K562 (cell line): ENCODE data around the gene MDN1. TPM values are rescaled to one million over a fixed set of nuclear protein-coding genes. Genes with fewer than 3 reads are reported as not detected.

ENCODE experiments used
- ATAC-seq: fragments of 200-7000 bp; cut with Tn5 transposase; 3 replicates; pipeline ENCODE4 v1.9.1; 2020; ENCODE audit warnings: moderate library complexity
- BruUV-seq: library from RNA; stranded (reverse); fragments of 400-500 nt; replicated peaks from 2 replicates; lab custom pipeline; 2021; lab: Mats Ljungman, UMichigan
- CTCF ChIA-PET: fragments of 300-600 bp; formaldehyde crosslinking; extraction: SDS; loops from one replicate; lab custom pipeline; 2021; ENCODE audit warnings: low intra/inter-chr PET ratio; lab: Yijun Ruan, JAX
- POLR2A ChIA-PET: fragments of 300-600, 350-650 bp; sonication (Branson Sonifier 250); formaldehyde crosslinking; extraction: SDS; loops from one replicate; lab custom pipeline; 2021; ENCODE audit warnings: antibody characterized with exemption, inconsistent platforms; lab: Yijun Ruan, JAX
- DNase-seq, 4 experiments: peaks; one replicate each; pipeline versions ENCODE4 v3.0.0 to v3.0.0-alpha.2; 2011 to 2018; ENCODE audit warnings: low spot score in 3 of 4, mixed read lengths in 3 of 4; ENCODE audit errors: extremely low read depth in 1 of 4
- FAIRE-seq: peaks from 2 replicates; lab custom pipeline; 2011; peaks lifted over from hg19 to GRCh38; lab: Jason Lieb, UNC
- H2AFZ ChIP-seq: 2 replicates; pipeline ENCODE4 v1.6.0; 2011; ENCODE audit warnings: low read depth, low read length, control low read depth, inconsistent platforms
- H3K27ac ChIP-seq: fragments of 200-600 bp; 3 replicates; pipeline ENCODE4 v1.8.0; 2011; ENCODE audit warnings: low read depth, mild to moderate bottlenecking, control low read depth, inconsistent platforms, low read length, moderate library complexity, mixed read lengths; ENCODE audit errors: extremely low read depth
- H3K27me3 ChIP-seq, 2 experiments: fragments of 300-600 bp in 1 of 2; 2 replicates in 1 of 2; 3 replicates in 1 of 2; pipeline versions ENCODE4 v1.6.0 to v1.8.0; 2011; ENCODE audit warnings: inconsistent platforms in 2 of 2, low read length in 2 of 2, mild to moderate bottlenecking in 1 of 2, mixed read lengths in 1 of 2, moderate library complexity in 1 of 2; ENCODE audit not compliant: control insufficient read depth in 2 of 2, insufficient read depth in 2 of 2
- H3K36me3 ChIP-seq: fragments of 300-600 bp; 3 replicates; pipeline ENCODE4 v1.8.0; 2011; ENCODE audit warnings: mild to moderate bottlenecking, low read length, inconsistent platforms; ENCODE audit not compliant: control insufficient read depth, insufficient read depth
- H3K4me1 ChIP-seq, 2 experiments: fragments of 200-600 bp in 1 of 2; replicated peaks in 1 of 2; 2 replicates in 1 of 2; 3 replicates in 1 of 2; pipeline versions ENCODE4 v1.5.1 to v1.8.0; 2011; ENCODE audit warnings: inconsistent platforms in 2 of 2, low read length in 2 of 2, mild to moderate bottlenecking in 1 of 2, mixed read lengths in 1 of 2, moderate library complexity in 1 of 2; ENCODE audit not compliant: control insufficient read depth in 2 of 2, insufficient read depth in 2 of 2
- H3K4me2 ChIP-seq: 2 replicates; pipeline ENCODE4 v1.6.1; 2011; ENCODE audit warnings: low read length, control low read depth, inconsistent platforms, mixed read lengths; ENCODE audit not compliant: insufficient read depth
- H3K4me3 ChIP-seq: fragments of 200-600 bp; sonication (generic), shearing (Covaris generic); 2 replicates; pipeline ENCODE4 v1.5.1; 2016; ENCODE audit warnings: control low read depth, inconsistent platforms
- H3K79me2 ChIP-seq: fragments of 200-600 bp; 3 replicates; pipeline ENCODE4 v1.8.0; 2011; ENCODE audit warnings: low read length, inconsistent platforms; ENCODE audit not compliant: control insufficient read depth, insufficient read depth
- H3K9ac ChIP-seq, 2 experiments: 2 replicates each; pipeline versions ENCODE4 v1.6.0 to v1.6.1; 2011; ENCODE audit warnings: low read depth in 2 of 2, low read length in 2 of 2, control low read depth in 1 of 2, inconsistent platforms in 1 of 2, mild to moderate bottlenecking in 1 of 2, mixed read lengths in 1 of 2; ENCODE audit not compliant: insufficient read depth in 1 of 2
- H3K9me1 ChIP-seq: one replicate; pipeline ENCODE4 v1.6.0; 2011; ENCODE audit warnings: inconsistent platforms, mild to moderate bottlenecking, low read length, moderate library complexity; ENCODE audit not compliant: control insufficient read depth, insufficient read depth
- H3K9me3 ChIP-seq: replicated peaks from 2 replicates; pipeline ENCODE4 v1.5.1; 2011; ENCODE audit warnings: low read depth, low read length, inconsistent platforms; ENCODE audit not compliant: control insufficient read depth, insufficient read depth
- H4K20me1 ChIP-seq: replicated peaks from 2 replicates; pipeline ENCODE4 v1.6.1; 2011; ENCODE audit warnings: low read length, inconsistent platforms, mixed read lengths; ENCODE audit not compliant: control insufficient read depth, insufficient read depth
- ARID4B ChIP-seq: sonication (generic); formaldehyde crosslinking; IDR thresholded peaks from 2 replicates; pipeline ENCODE4 v1.8.0; 2022; ENCODE audit warnings: mild to moderate bottlenecking, missing genetic modification reagents
- BCOR ChIP-seq: fragments of 450-650 bp; IDR thresholded peaks from 2 replicates; pipeline ENCODE4 v1.6.1; 2016
- CEBPG ChIP-seq, 3 experiments: fragments of 200-800 bp in 1 of 3; sonication (Bioruptor generic) in 1 of 3; sonication (generic) in 1 of 3; formaldehyde crosslinking in 1 of 3; IDR thresholded peaks in 2 of 3; conservative IDR thresholded peaks in 1 of 3; 2 replicates each; pipeline versions ENCODE4 v1.6.1 to v1.8.0; 2016 to 2022; ENCODE audit warnings: missing compliant biosample characterization in 2 of 3, missing genetic modification characterization in 2 of 3, mild to moderate bottlenecking in 1 of 3, missing genetic modification reagents in 1 of 3
- ELF1 ChIP-seq: fragments of 200-800 bp; sonication (Bioruptor generic); IDR thresholded peaks from 2 replicates; pipeline ENCODE4 v1.6.1; 2016; ENCODE audit warnings: missing genetic modification characterization, missing compliant biosample characterization
- FOS ChIP-seq: IDR thresholded peaks from 3 replicates; pipeline ENCODE4 v1.6.1; 2011; ENCODE audit not compliant: insufficient read length; ENCODE audit errors: extremely low read depth
- MAZ ChIP-seq, 2 experiments: fragments of 450-650 bp in 1 of 2; sonication (generic) in 1 of 2; formaldehyde crosslinking; IDR thresholded peaks in 1 of 2; conservative IDR thresholded peaks in 1 of 2; 2 replicates each; pipeline versions ENCODE4 v1.4.0 to v1.5.0; 2020; ENCODE audit warnings: mild to moderate bottlenecking in 1 of 2, missing genetic modification reagents in 1 of 2
- NR2C2 ChIP-seq, 2 experiments: fragments of 200-800 bp in 1 of 2; sonication (Bioruptor generic) in 1 of 2; sonication (generic) in 1 of 2; formaldehyde crosslinking in 1 of 2; IDR thresholded peaks; 2 replicates each; pipeline versions ENCODE4 v1.6.1 to v1.8.0; 2016 to 2022; ENCODE audit warnings: mild to moderate bottlenecking in 1 of 2, missing compliant biosample characterization in 1 of 2, missing genetic modification characterization in 1 of 2, missing genetic modification reagents in 1 of 2
- POLR3G ChIP-seq: IDR thresholded peaks from 2 replicates; pipeline ENCODE4 v1.6.1; 2011; ENCODE audit not compliant: insufficient read length, insufficient replicate concordance; ENCODE audit errors: extremely low read depth
- PRPF4 ChIP-seq: fragments of 200-400 bp; formaldehyde crosslinking; IDR thresholded peaks from one replicate; pipeline ENCODE4 v1.6.1; 2017; ENCODE audit warnings: low read length, low read depth, mild to moderate bottlenecking; ENCODE audit not compliant: insufficient read depth, poor library complexity, severe bottlenecking
- THAP7 ChIP-seq: fragments of 250-450 bp; sonication (Bioruptor Pico); IDR thresholded peaks from 2 replicates; pipeline ENCODE4 v1.5.0; 2021
- ZFP91 ChIP-seq: sonication (generic); formaldehyde crosslinking; IDR thresholded peaks from 2 replicates; pipeline ENCODE4 v1.8.0; 2022; ENCODE audit warnings: mild to moderate bottlenecking, missing genetic modification reagents
- ZNF253 ChIP-seq: fragments of 250-450 bp; sonication (Bioruptor Pico); conservative IDR thresholded peaks from 2 replicates; pipeline ENCODE4 v1.6.1; 2021; ENCODE audit warnings: mild to moderate bottlenecking
- ZNF384 ChIP-seq: IDR thresholded peaks from 2 replicates; pipeline ENCODE4 v1.6.1; 2012; ENCODE audit warnings: low read depth, low read length, improper control_type of control experiment
- ZNF830 ChIP-seq: fragments of 250-450 bp; sonication (Bioruptor Pico); IDR thresholded peaks from 2 replicates; pipeline ENCODE4 v1.5.0; 2021; ENCODE audit warnings: mild to moderate bottlenecking
- WGBS: fragments of 100-300 bp; shearing (Covaris generic); methylation state at CpG from one replicate; pipeline ENCODE4 v1.1.6; 2016; ENCODE audit warnings: low coverage, mixed read lengths; ENCODE audit not compliant: insufficient coverage; ENCODE audit errors: missing lambda C conversion rate; 5-methylcytosine and 5-hydroxymethylcytosine counted together
- in situ Hi-C: fragments of 300-500 bp; cut with MboI; formaldehyde crosslinking; loops from 4 replicates; pipeline ENCODE4 v1.15.0; 2018; ENCODE audit warnings: inconsistent platforms, mixed read lengths
- intact Hi-C: fragments of 100-400 bp; cut with micrococcal nuclease; formaldehyde crosslinking; loops from 2 replicates; pipeline ENCODE4 v1.14.2; 2022
- polyA plus RNA-seq, 8 experiments: library from polyadenylated mRNA; depleted of rRNA in 4 of 8; stranded (reverse) in 5 of 8; unstranded in 3 of 8; fragments of >200 nt; fragmentation: Nextera tagmentation in 2 of 8; fragmentation: Illumina TruSeq in 1 of 8; extraction: Ambion mirVana in 2 of 8; extraction: Trizol in 1 of 8; gene quantifications; 2 replicates each; pipeline versions ENCODE4 v1.2.1 to v1.2.3, GENCODE V29; 2011 to 2014; ENCODE audit warnings: inconsistent platforms in 1 of 8, missing spikeins in 1 of 8
- total RNA-seq, 7 experiments: library from RNA; depleted of rRNA in 6 of 7; stranded (reverse); fragments of >200 nt in 6 of 7; fragmentation: Illumina TruSeq in 2 of 7; extraction: Trizol in 2 of 7; gene quantifications; 2 replicates each; pipeline versions ENCODE4 v1.2.1 to v1.2.3, GENCODE V29; 2011 to 2021; ENCODE audit warnings: low replicate concordance in 1 of 7

The MDN1 gene
- total and polyA plus RNA-seq, 9 of the 15 experiments (the other 6 are each of a cell fraction or from before 2014, with no cell fraction given), result 25.6 to 93.6 (median 43.0) TPM

GRCh38 chr6:89797317-89797716, 22.3 kb downstream of the MDN1 start (continued):
- TF ChIP-seq ZFP91 (CRISPR knock-in tag) (no peak), ZNF384 (peak; percentile 40; the same call in 1 of the 2 replicates), ELF1 (tag) (no peak), POLR3G (no peak)
- TF ChIP-seq, all 486 proteins: peak for 22

GRCh38 chr6:89794324-89794723, 25.3 kb downstream of the MDN1 start:
- Histone ChIP-seq H3K27me3 (no peaks in the 10 kb centered on the region), H3K27ac (no peak overlapping the region), H3K79me2 (peaks cover 29% of the 10 kb centered on the region), H3K9me3 (no peaks in the 10 kb centered on the region), H3K4me1 (peaks cover 0 to 3% of the 10 kb centered on the region in 2 experiments; a peak in 1 of 5 replicates), H3K4me3 (no peak overlapping the region), H4K20me1 (no peaks in the 10 kb centered on the region), H3K9me1 (no peaks in the 10 kb centered on the region), H3K9ac (no peak overlapping the region), H2AFZ (no peak overlapping the region), H3K4me2 (no peak overlapping the region), H3K36me3 (peaks cover 81% of the 10 kb centered on the region)
- intact Hi-C loops, result no loop called here
- WGBS, result 100% methylated on average over 6 of the region's 6 CpGs
- POLR2A ChIA-PET, result interaction anchor here (1.5 to 2.6 kb wide), 2 partner anchors 8 to 25 kb away, joined by 5 to 8 read pairs; partner anchors contain the start of gene MDN1
- CTCF ChIA-PET, result no interaction called here
- no peak for FAIRE-seq
- DNase-seq, result no peak
- no peak for ATAC-seq
- no TSS peak for BruUV-seq
- in situ Hi-C loops, result no loop called here
- TF ChIP-seq THAP7 (CRISPR knock-in tag) (no peak), BCOR (no peak), PRPF4 (no peak), MAZ (CRISPR knock-in tag; conservative IDR thresholded peaks at IDR 0.05 in 1 of 2, IDR thresholded peaks at IDR 0.05 in 1 of 2) (no peak), ARID4B (CRISPR knock-in tag) (no peak), FOS (no peak), ZNF830 (CRISPR knock-in tag) (no peak), CEBPG (CRISPR knock-in tag; IDR thresholded peaks at IDR 0.05) (no peak), CEBPG (tag; conservative IDR thresholded peaks at IDR 0.05 in 1 of 2, IDR thresholded peaks at IDR 0.05 in 1 of 2) (no peak), ZNF253 (CRISPR knock-in tag) (no peak), NR2C2 (CRISPR knock-in tag; IDR thresholded peaks at IDR 0.05) (no peak), NR2C2 (tag; IDR thresholded peaks at IDR 0.05) (no peak)
